Suprapubic skin (tissue), 4 donors: ENCODE data around the gene RNF212. TPM values are rescaled to one million over a fixed set of nuclear protein-coding genes. Genes with fewer than 3 reads are reported as not detected.
A peak's percentile ranks its signal among the peaks of the same experiment; 100 is the strongest.

Experiments
- DNase-seq, 2 donors: peaks; one replicate each; pipeline ENCODE4 v3.0.0-alpha.2; 2019; ENCODE audit warnings: low spot score in 2 of 2
- H3K27ac ChIP-seq: fragments of 200-600 bp; sonication (generic); one replicate; pipeline ENCODE4 v1.5.1; 2019
- H3K27me3 ChIP-seq: fragments of 200-600 bp; sonication (generic); one replicate; pipeline ENCODE4 v1.5.1; 2019
- H3K36me3 ChIP-seq: fragments of 200-600 bp; sonication (generic); one replicate; pipeline ENCODE4 v1.5.1; 2019
- H3K4me1 ChIP-seq: fragments of 200-600 bp; sonication (generic); one replicate; pipeline ENCODE4 v1.5.1; 2019
- H3K4me3 ChIP-seq: fragments of 200-600 bp; sonication (generic); one replicate; pipeline ENCODE4 v1.5.1; 2019; ENCODE audit warnings: mild to moderate bottlenecking
- H3K9me3 ChIP-seq: fragments of 200-600 bp; sonication (generic); one replicate; pipeline ENCODE4 v1.5.1; 2019
- EP300 ChIP-seq: sonication (generic); formaldehyde crosslinking; IDR thresholded peaks from one replicate; pipeline ENCODE4 v1.6.1; 2017; ENCODE audit warnings: antibody characterized with exemption
- POLR2A ChIP-seq, 2 donors: fragments of 450-650 bp; IDR thresholded peaks; one replicate each; pipeline ENCODE4 v1.6.1; 2017; ENCODE audit warnings: antibody characterized with exemption in 2 of 2, mild to moderate bottlenecking in 2 of 2, moderate library complexity in 2 of 2
- POLR2AphosphoS5 ChIP-seq, 3 donors: sonication (generic); formaldehyde crosslinking; IDR thresholded peaks; one replicate each; pipeline ENCODE4 v1.6.1; 2017; ENCODE audit warnings: antibody characterized with exemption in 3 of 3
- WGBS: methylation state at CpG from one replicate; pipeline ENCODE4 v1.1.5; 2018; 5-methylcytosine and 5-hydroxymethylcytosine counted together
- total RNA-seq, 4 donors: library from RNA; depleted of rRNA; stranded (reverse); fragments of >200 nt; gene quantifications; one replicate each; pipeline ENCODE4 v1.1.0, GENCODE V29; 2016
- TF ChIP-seq, protein P1 (sequence below), 2 donors: fragments of 200-600 bp in 1 of 2; fragments of 450-650 bp in 1 of 2; sonication (generic) in 1 of 2; IDR thresholded peaks; one replicate each; pipeline ENCODE4 v1.5.1; 2016 to 2019; ENCODE audit warnings: antibody characterized with exemption in 2 of 2, mild to moderate bottlenecking in 1 of 2, moderate library complexity in 1 of 2

RNF212 gene
- total RNA-seq, 4 donors from 2014 or later, result 2.4 to 16.5 (median 4.4) TPM

DNA sequence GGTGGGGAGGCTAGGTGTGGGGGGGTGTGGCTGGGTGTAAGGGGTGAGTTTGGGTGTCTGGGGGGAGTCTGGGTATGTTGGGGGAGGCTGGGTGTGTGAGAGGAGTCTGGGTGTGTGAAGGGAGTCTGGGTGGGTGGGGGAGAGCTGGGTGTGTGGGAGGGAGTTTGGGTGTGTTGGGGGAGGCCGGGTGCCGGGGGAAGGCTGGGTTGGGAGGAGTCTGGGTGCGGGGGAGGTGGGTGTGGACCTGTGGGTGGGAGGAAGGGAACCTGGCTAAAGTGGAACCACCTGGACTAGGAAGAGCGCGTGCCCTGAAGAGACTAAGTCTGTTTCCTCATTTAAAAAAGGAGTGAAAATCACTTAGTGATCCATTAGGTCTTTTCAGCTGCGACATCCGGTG is 40.8 kb upstream of the RNF212 start:
- 69% methylated on average over 7 of the region's 7 CpGs for WGBS
- H3K27ac ChIP-seq, result peak overlapping the region; percentile 44

GRCh38 chr4:1153567-1154090 is 40.3 kb upstream of the RNF212 start:
- DNase-seq, result no peak
- WGBS, result 81% methylated on average over 11 of the region's 11 CpGs
- no peak overlapping the region for H3K4me3 ChIP-seq

More for the DNA sequence above, 40.8 kb upstream of the RNF212 start:
- Histone ChIP-seq H3K27me3 (peaks cover 2% of the 10 kb centered on the region), H3K4me3 (no peak overlapping the region), H3K4me1 (peaks cover 10% of the 10 kb centered on the region), H3K36me3 (no peaks in the 10 kb centered on the region), H3K9me3 (peaks cover 8% of the 10 kb centered on the region)
- TF ChIP-seq, protein P1, sequence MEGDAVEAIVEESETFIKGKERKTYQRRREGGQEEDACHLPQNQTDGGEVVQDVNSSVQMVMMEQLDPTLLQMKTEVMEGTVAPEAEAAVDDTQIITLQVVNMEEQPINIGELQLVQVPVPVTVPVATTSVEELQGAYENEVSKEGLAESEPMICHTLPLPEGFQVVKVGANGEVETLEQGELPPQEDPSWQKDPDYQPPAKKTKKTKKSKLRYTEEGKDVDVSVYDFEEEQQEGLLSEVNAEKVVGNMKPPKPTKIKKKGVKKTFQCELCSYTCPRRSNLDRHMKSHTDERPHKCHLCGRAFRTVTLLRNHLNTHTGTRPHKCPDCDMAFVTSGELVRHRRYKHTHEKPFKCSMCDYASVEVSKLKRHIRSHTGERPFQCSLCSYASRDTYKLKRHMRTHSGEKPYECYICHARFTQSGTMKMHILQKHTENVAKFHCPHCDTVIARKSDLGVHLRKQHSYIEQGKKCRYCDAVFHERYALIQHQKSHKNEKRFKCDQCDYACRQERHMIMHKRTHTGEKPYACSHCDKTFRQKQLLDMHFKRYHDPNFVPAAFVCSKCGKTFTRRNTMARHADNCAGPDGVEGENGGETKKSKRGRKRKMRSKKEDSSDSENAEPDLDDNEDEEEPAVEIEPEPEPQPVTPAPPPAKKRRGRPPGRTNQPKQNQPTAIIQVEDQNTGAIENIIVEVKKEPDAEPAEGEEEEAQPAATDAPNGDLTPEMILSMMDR (IDR thresholded peaks at IDR 0.05), result no peak
- TF ChIP-seq POLR2AphosphoS5 (IDR thresholded peaks at IDR 0.05), result no peak
- TF ChIP-seq EP300, result no peak
- TF ChIP-seq POLR2A (IDR thresholded peaks at IDR 0.05), result no peak
- peak in 1 of 2 donors; percentile 54 for DNase-seq

GRCh38 chr4:1152290-1152689 is 38.9 kb upstream of the RNF212 start:
- Histone ChIP-seq H3K27ac (no peak overlapping the region), H3K4me1 (peaks cover 10% of the 10 kb centered on the region), H3K36me3 (no peaks in the 10 kb centered on the region), H3K9me3 (no peaks in the 10 kb centered on the region), H3K4me3 (no peak overlapping the region), H3K27me3 (peaks cover 2% of the 10 kb centered on the region)
- TF ChIP-seq, protein P1 (IDR thresholded peaks at IDR 0.05), result no peak
- no peak for TF ChIP-seq POLR2A (IDR thresholded peaks at IDR 0.05)
- no peak for TF ChIP-seq EP300
- TF ChIP-seq POLR2AphosphoS5 (IDR thresholded peaks at IDR 0.05), result no peak
- WGBS, result 83% methylated on average over 5 of the region's 6 CpGs
- DNase-seq, result no peak

More at GRCh38 chr4:1153567-1154090, 40.3 kb upstream of the RNF212 start:
- peaks cover 8% of the 10 kb centered on the region for H3K9me3 ChIP-seq
- no peaks in the 10 kb centered on the region for H3K36me3 ChIP-seq
- TF ChIP-seq POLR2A (IDR thresholded peaks at IDR 0.05) (no peak), EP300 (no peak)
- H3K27me3 ChIP-seq, result peaks cover 2% of the 10 kb centered on the region
- H3K4me1 ChIP-seq, result peaks cover 10% of the 10 kb centered on the region
- H3K27ac ChIP-seq, result no peak overlapping the region

- peak in 1 of 2 donors; percentile 45 for DNase-seq
- no peaks in the 10 kb centered on the region for H3K9me3 ChIP-seq
- no peak overlapping the region for H3K4me3 ChIP-seq
- 94% methylated on average over 2 of the region's 6 CpGs for WGBS
- peaks cover 2% of the 10 kb centered on the region for H3K27me3 ChIP-seq
- peaks cover 10% of the 10 kb centered on the region for H3K4me1 ChIP-seq
- no peak for TF ChIP-seq POLR2AphosphoS5 (IDR thresholded peaks at IDR 0.05)
- TF ChIP-seq EP300, result no peak
- TF ChIP-seq, protein P1 (IDR thresholded peaks at IDR 0.05), result no peak
- no peak for TF ChIP-seq POLR2A (IDR thresholded peaks at IDR 0.05)
- H3K36me3 ChIP-seq, result no peaks in the 10 kb centered on the region
- no peak overlapping the region for H3K27ac ChIP-seq
Observed at GRCh38 chr4:1151541-1151940, 38.2 kb upstream of the RNF212 start.

GRCh38 chr4:1150875-1151274 is 37.5 kb upstream of the RNF212 start:
- no peaks in the 10 kb centered on the region for H3K9me3 ChIP-seq
- WGBS, result 100% methylated on average over 1 of the region's 3 CpGs
- H3K27me3 ChIP-seq, result peaks cover 2% of the 10 kb centered on the region
- H3K36me3 ChIP-seq, result no peaks in the 10 kb centered on the region
- H3K4me1 ChIP-seq, result peaks cover 10% of the 10 kb centered on the region
- no peak overlapping the region for H3K27ac ChIP-seq
- TF ChIP-seq EP300, result no peak
- TF ChIP-seq POLR2AphosphoS5 (IDR thresholded peaks at IDR 0.05), result no peak
- TF ChIP-seq, protein P1 (IDR thresholded peaks at IDR 0.05), result no peak
- no peak for TF ChIP-seq POLR2A (IDR thresholded peaks at IDR 0.05)
- no peak for DNase-seq
- no peak overlapping the region for H3K4me3 ChIP-seq

- DNase-seq, result no peak
- H3K36me3 ChIP-seq, result no peaks in the 10 kb centered on the region
- no peaks in the 10 kb centered on the region for H3K9me3 ChIP-seq
- no peak overlapping the region for H3K4me3 ChIP-seq
- no peak overlapping the region for H3K27ac ChIP-seq
- WGBS, result 59% methylated on average over 1 of the region's 1 CpG
- TF ChIP-seq POLR2A (IDR thresholded peaks at IDR 0.05) (no peak), POLR2AphosphoS5 (IDR thresholded peaks at IDR 0.05) (no peak), EP300 (no peak)
- TF ChIP-seq, protein P1 (IDR thresholded peaks at IDR 0.05), result no peak
- H3K4me1 ChIP-seq, result peaks cover 4% of the 10 kb centered on the region
- no peaks in the 10 kb centered on the region for H3K27me3 ChIP-seq
Observed at GRCh38 chr4:1139860-1140259, 26.5 kb upstream of the RNF212 start.
